Osteocyte (in vitro differentiated cells): Measurements from ENCODE around the gene EDN2. TPM values are rescaled to one million over a fixed set of nuclear protein-coding genes. Genes with fewer than 3 reads are reported as not detected.

Source experiments
- DNase-seq: peaks from one replicate; pipeline ENCODE4 v3.0.0; 2021; ENCODE audit warnings: mixed read lengths; ENCODE audit not compliant: unreplicated experiment; ENCODE audit errors: extremely low spot score
- H3K27ac Mint-ChIP-seq: one replicate; pipeline ENCODE4 v1.8.0; 2021; ENCODE audit warnings: mild to moderate bottlenecking, mixed read lengths; ENCODE audit not compliant: unreplicated experiment
- H3K27me3 Mint-ChIP-seq: one replicate; pipeline ENCODE4 v1.8.0; 2021; ENCODE audit warnings: mixed read lengths; ENCODE audit not compliant: unreplicated experiment
- H3K36me3 Mint-ChIP-seq: one replicate; pipeline ENCODE4 v1.8.0; 2021; ENCODE audit warnings: mixed read lengths; ENCODE audit not compliant: unreplicated experiment
- H3K4me1 Mint-ChIP-seq: one replicate; pipeline ENCODE4 v1.8.0; 2021; ENCODE audit warnings: mixed read lengths; ENCODE audit not compliant: unreplicated experiment
- H3K4me3 Mint-ChIP-seq: one replicate; pipeline ENCODE4 v1.8.0; 2021; ENCODE audit warnings: mild to moderate bottlenecking, moderate library complexity, mixed read lengths; ENCODE audit not compliant: unreplicated experiment
- H3K9me3 Mint-ChIP-seq: one replicate; pipeline ENCODE4 v1.8.0; 2021; ENCODE audit warnings: mixed read lengths; ENCODE audit not compliant: unreplicated experiment
- total RNA-seq: library from RNA; stranded (reverse); gene quantifications from 2 replicates; pipeline ENCODE4 v1.2.1, GENCODE V29; 2021
- TF ChIP-seq, protein P1 (sequence below): fragments of 200-600 bp; sonication (generic); IDR thresholded peaks from 2 replicates; pipeline ENCODE4 v1.5.0; 2021; ENCODE audit warnings: antibody characterized with exemption, mild to moderate bottlenecking, moderate library complexity

EDN2 gene
- total RNA-seq, 1 donor from 2014 or later, result not detected

- H3K36me3 Mint-ChIP-seq, result no peaks in the 10 kb centered on the region
- peak overlapping the region; percentile 83 for H3K27ac Mint-ChIP-seq
- peaks cover 46% of the 10 kb centered on the region for H3K4me1 Mint-ChIP-seq
- TF ChIP-seq, protein P1, sequence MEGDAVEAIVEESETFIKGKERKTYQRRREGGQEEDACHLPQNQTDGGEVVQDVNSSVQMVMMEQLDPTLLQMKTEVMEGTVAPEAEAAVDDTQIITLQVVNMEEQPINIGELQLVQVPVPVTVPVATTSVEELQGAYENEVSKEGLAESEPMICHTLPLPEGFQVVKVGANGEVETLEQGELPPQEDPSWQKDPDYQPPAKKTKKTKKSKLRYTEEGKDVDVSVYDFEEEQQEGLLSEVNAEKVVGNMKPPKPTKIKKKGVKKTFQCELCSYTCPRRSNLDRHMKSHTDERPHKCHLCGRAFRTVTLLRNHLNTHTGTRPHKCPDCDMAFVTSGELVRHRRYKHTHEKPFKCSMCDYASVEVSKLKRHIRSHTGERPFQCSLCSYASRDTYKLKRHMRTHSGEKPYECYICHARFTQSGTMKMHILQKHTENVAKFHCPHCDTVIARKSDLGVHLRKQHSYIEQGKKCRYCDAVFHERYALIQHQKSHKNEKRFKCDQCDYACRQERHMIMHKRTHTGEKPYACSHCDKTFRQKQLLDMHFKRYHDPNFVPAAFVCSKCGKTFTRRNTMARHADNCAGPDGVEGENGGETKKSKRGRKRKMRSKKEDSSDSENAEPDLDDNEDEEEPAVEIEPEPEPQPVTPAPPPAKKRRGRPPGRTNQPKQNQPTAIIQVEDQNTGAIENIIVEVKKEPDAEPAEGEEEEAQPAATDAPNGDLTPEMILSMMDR, result no peak
- peak overlapping the region; percentile 23 for H3K4me3 Mint-ChIP-seq
- no peaks in the 10 kb centered on the region for H3K27me3 Mint-ChIP-seq
- DNase-seq, result no peak
- H3K9me3 Mint-ChIP-seq, result no peaks in the 10 kb centered on the region
Measured at GRCh38 chr1:41448821-41449220, 35.7 kb downstream of the EDN2 start.

GRCh38 chr1:41447995-41448770 is 36.3 kb downstream of the EDN2 start:
- DNase-seq, result peak; percentile 87
- Mint-ChIP-seq H3K27ac (peak overlapping the region; percentile 83), H3K9me3 (no peaks in the 10 kb centered on the region), H3K4me1 (peaks cover 46% of the 10 kb centered on the region), H3K4me3 (peak overlapping the region; percentile 35), H3K27me3 (no peaks in the 10 kb centered on the region), H3K36me3 (no peaks in the 10 kb centered on the region)
- TF ChIP-seq, protein P1, result no peak

DNA sequence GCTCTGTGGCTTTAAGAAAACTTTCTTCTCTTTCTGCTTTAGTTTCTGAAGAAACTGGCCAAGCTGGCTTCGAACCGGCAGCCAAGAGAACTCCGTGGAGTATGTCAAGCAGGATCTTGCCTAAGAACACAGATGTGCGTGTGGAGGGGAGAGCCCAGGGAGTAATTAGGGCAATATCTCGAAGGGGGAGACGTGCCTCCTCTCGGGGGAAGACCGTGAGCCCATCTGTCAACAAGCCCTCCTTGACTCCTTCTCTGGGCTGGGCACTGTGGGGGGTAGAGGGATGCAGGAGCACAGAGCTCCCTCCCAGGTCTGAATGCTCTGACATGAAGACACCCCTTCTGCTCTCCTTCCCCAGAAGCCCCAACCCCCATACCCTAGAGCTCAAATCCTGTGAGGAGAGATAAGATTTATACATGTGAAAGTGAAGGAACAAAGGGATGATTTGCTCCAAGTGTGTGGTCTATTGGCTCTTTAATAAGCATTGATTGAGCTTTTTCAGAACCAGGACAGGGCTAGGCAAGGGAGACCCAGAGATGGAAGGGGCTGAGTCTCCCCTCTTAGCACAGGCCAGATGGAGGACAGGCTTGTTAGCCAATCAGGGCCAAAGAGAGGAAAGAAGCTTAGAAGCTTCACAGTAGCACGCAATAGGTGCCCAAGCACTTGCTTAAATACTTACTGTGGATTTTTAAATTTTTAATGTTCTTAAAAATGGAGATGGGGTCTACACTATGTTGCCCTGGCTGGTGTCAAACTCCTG is 37.5 kb downstream of the EDN2 start:
- H3K27ac Mint-ChIP-seq, result no peak overlapping the region
- H3K4me3 Mint-ChIP-seq, result no peak overlapping the region
- H3K36me3 Mint-ChIP-seq, result no peaks in the 10 kb centered on the region
- no peaks in the 10 kb centered on the region for H3K27me3 Mint-ChIP-seq
- H3K9me3 Mint-ChIP-seq, result no peaks in the 10 kb centered on the region
- DNase-seq, result no peak
- peaks cover 46% of the 10 kb centered on the region for H3K4me1 Mint-ChIP-seq
- TF ChIP-seq, protein P1, result no peak

GRCh38 chr1:41444785-41445184 is 39.7 kb downstream of the EDN2 start:
- Mint-ChIP-seq H3K27me3 (no peaks in the 10 kb centered on the region), H3K4me3 (no peak overlapping the region), H3K9me3 (no peaks in the 10 kb centered on the region), H3K36me3 (no peaks in the 10 kb centered on the region), H3K4me1 (peaks cover 36% of the 10 kb centered on the region), H3K27ac (no peak overlapping the region)
- DNase-seq, result no peak
- TF ChIP-seq, protein P1, result no peak

DNA sequence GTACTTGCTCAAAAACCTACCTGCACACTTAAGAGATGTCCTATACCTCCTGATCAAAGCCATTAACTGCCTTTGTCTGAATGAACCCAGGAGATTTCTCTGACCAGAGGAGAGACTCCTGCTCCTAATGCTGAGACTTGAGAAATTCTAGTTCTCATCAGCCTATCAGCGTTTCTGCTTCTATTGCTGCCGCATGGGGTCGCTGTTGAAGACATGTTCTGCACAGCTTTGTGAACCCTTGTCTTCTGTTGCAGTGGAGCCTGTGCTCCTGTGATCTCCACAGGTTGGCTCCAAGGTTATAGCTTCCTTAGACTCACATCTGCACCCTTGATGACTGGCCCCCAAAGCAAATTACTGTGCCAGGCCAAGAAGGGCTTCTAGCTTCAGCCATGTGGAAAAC is 40.2 kb downstream of the EDN2 start:
- TF ChIP-seq, protein P1, result peak; percentile 17
- Mint-ChIP-seq H3K4me3 (no peak overlapping the region), H3K9me3 (no peaks in the 10 kb centered on the region), H3K27me3 (no peaks in the 10 kb centered on the region), H3K27ac (no peak overlapping the region), H3K4me1 (peaks cover 31% of the 10 kb centered on the region), H3K36me3 (no peaks in the 10 kb centered on the region)
- DNase-seq, result no peak
